Left lung (tissue), 10 donors: ENCODE results near the gene ZNF366. TPM values are rescaled to one million over a fixed set of nuclear protein-coding genes. Genes with fewer than 3 reads are reported as not detected.

ENCODE experiments used
- ATAC-seq: fragments of 200-7000 bp; cut with Tn5 transposase; one replicate; pipeline ENCODE4 v1.9.1; 2020; ENCODE audit warnings: moderate library complexity
- DNase-seq, 4 donors: peaks; one replicate each; pipeline ENCODE4 v3.0.0-alpha.2; 2013 to 2020
- H3K27ac ChIP-seq, 2 donors: fragments of 200-600 bp; sonication (generic) in 1 of 2; one replicate each; pipeline versions ENCODE4 v1.5.0 to v1.8.0; 2020 to 2021
- H3K27me3 ChIP-seq, 2 donors: fragments of 200-600 bp; sonication (generic) in 1 of 2; one replicate each; pipeline versions ENCODE4 v1.5.0 to v1.8.0; 2020 to 2021
- H3K36me3 ChIP-seq, 2 donors: fragments of 200-600 bp; sonication (generic) in 1 of 2; one replicate each; pipeline versions ENCODE4 v1.5.0 to v1.8.0; 2020 to 2021
- H3K4me1 ChIP-seq, 2 donors: fragments of 200-600 bp; one replicate each; pipeline ENCODE4 v1.8.0; 2021
- H3K4me3 ChIP-seq, 2 donors: fragments of 200-600 bp; sonication (generic) in 1 of 2; one replicate each; pipeline versions ENCODE4 v1.5.0 to v1.8.0; 2020 to 2021; ENCODE audit warnings: mild to moderate bottlenecking in 1 of 2
- H3K9me3 ChIP-seq, 2 donors: fragments of 200-600 bp; sonication (generic) in 1 of 2; one replicate each; pipeline versions ENCODE4 v1.5.0 to v1.8.0; 2020 to 2021
- CTCF ChIP-seq, 2 donors: fragments of 200-600 bp; sonication (generic) in 1 of 2; IDR thresholded peaks; one replicate each; pipeline versions ENCODE4 v1.5.0 to v1.8.0; 2021; ENCODE audit warnings: antibody characterized with exemption in 2 of 2
- intact Hi-C, 2 donors: fragments of 100-400 bp; cut with DNase I; formaldehyde crosslinking; loops; one replicate each; pipeline versions ENCODE4 v1.11.2 to v1.14.2; 2022
- polyA plus RNA-seq, 6 donors: library from polyadenylated mRNA; unstranded; fragments of 120-200 nt; gene quantifications; one replicate each; pipeline ENCODE4 v1.2.1, GENCODE V29; 2013; ENCODE audit not compliant: insufficient read length in 6 of 6
- total RNA-seq, 2 donors: library from RNA; stranded (reverse); fragmentation: NEBNext Ultra II Directional; extraction: Animal tissue kit (Norgen Biotek cat#: 25700); gene quantifications; one replicate each; pipeline ENCODE4 v1.2.1, GENCODE V29; 2021
- donor health status: DM: no; HTN: yes; CAD: no.
- donor health status: DM: no; HTN: no; CAD: no.

The ZNF366 gene
- total and polyA plus RNA-seq, 8 donors, result 3.2 to 5.6 (median 4.0) TPM

- Histone ChIP-seq H3K4me1 (no peaks in the 10 kb centered on the region), H3K9me3 (no peaks in the 10 kb centered on the region), H3K4me3 (no peak overlapping the region), H3K36me3 (no peaks in the 10 kb centered on the region), H3K27me3 (no peaks in the 10 kb centered on the region), H3K27ac (no peak overlapping the region)
- ATAC-seq (peak; percentile 76), DNase-seq (peak in 1 of 4 donors; percentile 58)
- TF ChIP-seq CTCF (IDR thresholded peaks at IDR 0.05), result no peak
- intact Hi-C loops, result no loop called here
Observed at GRCh38 chr5:72531496-72532190, 24.4 kb upstream of the ZNF366 start.

- DNase-seq (no peak), ATAC-seq (no peak)
- H3K4me1 ChIP-seq, result peaks cover 0 to 4% of the 10 kb centered on the region in 2 donors
- no peaks in the 10 kb centered on the region for H3K9me3 ChIP-seq
- no peak overlapping the region for H3K4me3 ChIP-seq
- no peak overlapping the region for H3K27ac ChIP-seq
- intact Hi-C loops, result no loop called here
- TF ChIP-seq CTCF (IDR thresholded peaks at IDR 0.05), result no peak
- H3K27me3 ChIP-seq, result no peaks in the 10 kb centered on the region
- no peaks in the 10 kb centered on the region for H3K36me3 ChIP-seq
Observed at GRCh38 chr5:72530196-72530595, 23.0 kb upstream of the ZNF366 start.

- no peak for TF ChIP-seq CTCF (IDR thresholded peaks at IDR 0.05)
- Histone ChIP-seq H3K27me3 (no peaks in the 10 kb centered on the region), H3K9me3 (no peaks in the 10 kb centered on the region), H3K4me1 (peaks cover 0 to 4% of the 10 kb centered on the region in 2 donors), H3K36me3 (no peaks in the 10 kb centered on the region), H3K27ac (no peak overlapping the region), H3K4me3 (no peak overlapping the region)
- intact Hi-C loops, result no loop called here
- DNase-seq, result no peak
- no peak for ATAC-seq
Observed at GRCh38 chr5:72529383-72529782, 22.2 kb upstream of the ZNF366 start.

- H3K9me3 ChIP-seq, result no peaks in the 10 kb centered on the region
- H3K27ac ChIP-seq, result no peak overlapping the region
- DNase-seq (no peak), ATAC-seq (no peak)
- H3K4me3 ChIP-seq, result no peak overlapping the region
- peaks cover 0 to 4% of the 10 kb centered on the region in 2 donors for H3K4me1 ChIP-seq
- no peaks in the 10 kb centered on the region for H3K36me3 ChIP-seq
- no peaks in the 10 kb centered on the region for H3K27me3 ChIP-seq
- intact Hi-C loops, result no loop called here
- no peak for TF ChIP-seq CTCF (IDR thresholded peaks at IDR 0.05)
Observed at GRCh38 chr5:72525816-72526215, 18.6 kb upstream of the ZNF366 start.

GRCh38 chr5:72523960-72524582 is 16.9 kb upstream of the ZNF366 start:
- Histone ChIP-seq H3K36me3 (no peaks in the 10 kb centered on the region), H3K27me3 (no peaks in the 10 kb centered on the region), H3K9me3 (peaks cover 0 to 7% of the 10 kb centered on the region in 2 donors), H3K27ac (no peak overlapping the region), H3K4me3 (no peak overlapping the region), H3K4me1 (peaks cover 0 to 4% of the 10 kb centered on the region in 2 donors)
- ATAC-seq, result peak; percentile 90
- intact Hi-C loops, result loop anchor here in 1 of 2 donors (5.0 kb wide), 1 partner anchor 157 kb away; no protein-coding TSS in a partner anchor
- peak; percentile 46 to 50 for TF ChIP-seq CTCF (IDR thresholded peaks at IDR 0.05)
- peak in 1 of 4 donors; percentile 58 for DNase-seq
